GM19395 (cell line): ENCODE results near the gene ANKRD34B.

Source experiments
- ATAC-seq: cut with Tn5 transposase; IDR thresholded peaks from one replicate; pipeline ENCODE4 v1.9.1; 2021; ENCODE audit warnings: mild to moderate bottlenecking, moderate library complexity; ENCODE audit not compliant: unreplicated experiment

Gene ANKRD34B

DNA sequence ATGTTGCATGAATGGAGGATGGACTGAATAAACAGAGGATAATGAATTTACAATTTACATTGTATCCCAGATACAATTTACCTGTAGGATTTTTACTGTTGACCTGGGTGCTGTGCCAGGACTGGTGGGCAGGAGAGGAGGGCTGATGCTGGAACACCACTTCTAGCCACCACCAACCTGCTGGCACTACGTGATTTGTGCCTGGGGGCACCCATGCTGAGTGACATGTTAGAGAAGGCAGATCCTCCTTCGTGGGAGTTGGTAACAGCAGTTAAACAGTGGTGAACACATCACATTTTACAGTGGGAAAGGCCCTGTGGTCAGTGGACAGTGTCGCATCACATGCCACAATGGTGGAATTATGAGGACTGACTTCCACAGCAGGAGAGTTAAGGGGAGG lies 3.0 kb upstream of the ANKRD34B start:
- ATAC-seq: no peak

DNA sequence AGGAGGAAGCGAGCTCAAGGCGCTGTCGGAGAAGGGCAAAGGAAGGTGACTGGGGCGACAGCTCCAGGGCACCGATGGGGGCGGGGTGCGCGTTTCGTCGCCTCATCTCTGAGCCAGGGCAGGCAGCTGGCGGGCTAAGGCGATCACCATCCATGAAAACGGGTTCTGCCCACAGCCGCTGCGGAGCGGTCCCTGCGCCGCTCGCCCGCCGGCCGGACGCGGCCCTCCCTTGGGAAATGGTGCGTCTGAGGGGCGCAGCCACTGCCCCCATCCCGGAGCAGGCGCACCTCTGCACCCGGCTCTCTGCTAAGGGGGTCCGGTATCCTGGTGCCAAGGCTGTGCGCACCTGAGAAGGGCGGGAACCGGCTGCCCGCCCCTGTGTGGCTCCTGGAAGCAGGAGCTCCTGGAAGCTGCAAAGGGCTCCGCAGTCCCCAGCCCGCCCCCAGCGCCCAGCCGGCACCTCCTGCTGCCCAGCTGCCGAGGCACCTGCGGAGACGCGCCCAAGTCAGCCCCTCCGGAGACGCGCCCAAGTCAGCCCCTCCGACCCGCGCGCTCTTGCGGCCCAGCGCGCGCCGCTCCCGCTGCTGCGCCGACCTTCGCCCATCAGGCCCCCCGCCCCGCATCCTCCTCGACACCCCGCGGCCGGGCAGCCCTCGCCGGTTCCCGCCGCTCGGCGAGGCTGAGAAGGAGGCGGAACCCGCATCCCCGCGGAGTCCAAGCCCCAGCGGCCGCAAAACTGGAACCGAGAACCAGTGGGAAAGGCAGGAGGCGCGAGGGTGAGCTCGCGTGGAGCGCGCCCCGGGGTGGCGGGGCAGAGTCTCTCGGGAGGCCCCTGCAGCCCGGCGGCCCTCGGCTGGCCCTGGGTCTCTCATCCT lies 757 bp downstream of the ANKRD34B start:
- no peak for ATAC-seq

DNA sequence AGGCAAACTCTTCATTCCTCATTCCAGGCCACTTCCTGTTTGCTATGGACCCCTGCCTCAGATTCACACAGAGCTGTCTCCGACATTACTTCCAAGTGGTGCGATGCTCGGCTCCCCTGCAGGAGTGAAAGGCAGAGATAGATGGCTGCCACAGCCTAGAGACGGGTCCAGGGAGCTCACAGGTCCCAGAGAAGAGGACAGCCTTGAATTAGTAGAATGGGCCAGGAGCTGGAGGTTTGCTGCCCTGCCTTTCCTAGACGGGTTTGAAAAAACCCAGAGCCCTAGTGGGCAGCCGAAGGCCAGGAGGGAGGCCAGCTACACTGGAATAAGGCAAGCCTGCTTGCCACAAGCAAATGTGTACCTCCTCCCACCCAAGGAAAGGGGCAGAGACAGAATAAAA lies 1.8 kb downstream of the ANKRD34B start:
- no peak for ATAC-seq

DNA sequence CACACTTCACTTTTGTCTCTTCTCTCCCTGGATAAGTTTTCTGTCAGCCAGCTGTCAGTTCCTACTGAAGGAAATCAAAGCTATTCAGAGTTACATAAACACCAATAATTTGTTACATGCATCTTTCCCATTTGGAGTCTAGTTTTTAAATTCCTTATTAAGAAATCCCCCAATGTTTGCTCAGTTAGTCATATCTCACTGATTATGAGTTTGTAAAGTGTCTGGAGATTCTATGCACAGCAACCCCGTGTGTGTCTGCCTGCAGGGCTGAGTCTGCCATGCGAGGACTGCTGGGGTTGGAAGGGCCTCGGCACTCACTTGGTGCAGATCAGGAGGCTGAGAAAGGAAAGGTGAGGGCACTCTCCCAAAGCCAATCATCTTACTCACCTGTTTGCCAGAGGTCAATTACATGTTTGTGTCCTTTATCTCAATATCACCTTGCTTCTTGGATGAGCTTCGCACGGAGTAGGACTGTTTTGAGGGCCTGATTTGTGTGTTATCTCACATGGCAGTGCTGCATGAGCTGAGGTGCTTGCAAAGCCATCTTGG lies 3.3 kb downstream of the ANKRD34B start:
- no peak for ATAC-seq

DNA sequence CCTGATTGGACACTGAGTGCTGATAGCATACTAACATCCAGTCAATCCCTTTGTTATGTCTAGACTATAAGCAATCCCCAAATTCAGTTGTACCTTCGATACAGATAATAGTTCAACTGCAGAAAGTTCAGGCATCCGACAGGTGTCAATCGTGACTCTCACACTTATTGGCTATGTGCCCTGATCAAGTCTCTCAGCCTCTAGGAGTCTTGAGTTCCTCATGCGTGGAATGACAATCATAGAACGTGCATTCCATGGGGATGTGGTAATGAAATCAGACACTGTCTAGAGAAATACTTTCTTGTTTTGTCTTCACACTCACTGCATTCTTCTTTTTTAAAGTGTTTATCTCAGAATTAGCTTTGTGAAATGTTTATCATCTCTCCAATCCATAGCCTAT lies 4.8 kb downstream of the ANKRD34B start:
- no peak for ATAC-seq

DNA sequence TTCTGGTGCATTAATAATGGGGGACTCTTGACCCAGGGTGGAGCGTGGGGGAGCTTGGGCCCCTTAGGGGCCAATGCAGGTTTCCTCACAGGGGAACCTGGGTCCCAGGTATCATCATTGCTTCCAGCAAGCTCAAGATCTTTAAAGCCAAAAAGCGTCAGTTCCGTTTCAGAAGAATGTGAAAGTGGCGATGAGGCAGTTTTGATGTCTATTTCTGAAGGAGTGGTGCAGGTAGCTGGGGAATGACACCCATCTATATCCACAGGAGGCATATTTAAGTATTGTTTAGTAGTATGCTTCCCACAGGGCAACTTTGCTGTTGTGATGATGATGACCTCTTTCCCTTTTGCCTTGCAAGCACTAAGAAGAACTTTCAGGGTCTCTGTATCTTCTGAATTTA lies 10.8 kb downstream of the ANKRD34B start:
- ATAC-seq: no peak

DNA sequence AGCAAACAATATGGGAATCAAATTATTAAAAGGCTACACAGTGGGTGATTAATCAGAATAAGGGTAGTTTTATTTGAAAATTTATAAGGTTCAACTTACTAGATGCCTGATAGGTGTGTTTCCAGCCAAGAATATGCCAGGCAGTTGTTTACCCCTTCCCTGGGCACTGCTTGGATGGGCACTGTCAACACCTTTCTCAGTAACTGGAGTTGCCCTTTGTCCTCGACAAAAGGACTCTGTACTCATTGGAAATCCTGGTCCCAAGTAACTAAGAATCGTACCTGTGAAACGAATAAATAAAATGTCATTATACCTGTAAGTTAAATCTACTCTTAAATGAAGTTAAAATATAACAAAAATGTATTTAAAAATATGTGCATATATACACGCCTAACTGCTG lies 15.0 kb downstream of the ANKRD34B start:
- ATAC-seq: no peak

DNA sequence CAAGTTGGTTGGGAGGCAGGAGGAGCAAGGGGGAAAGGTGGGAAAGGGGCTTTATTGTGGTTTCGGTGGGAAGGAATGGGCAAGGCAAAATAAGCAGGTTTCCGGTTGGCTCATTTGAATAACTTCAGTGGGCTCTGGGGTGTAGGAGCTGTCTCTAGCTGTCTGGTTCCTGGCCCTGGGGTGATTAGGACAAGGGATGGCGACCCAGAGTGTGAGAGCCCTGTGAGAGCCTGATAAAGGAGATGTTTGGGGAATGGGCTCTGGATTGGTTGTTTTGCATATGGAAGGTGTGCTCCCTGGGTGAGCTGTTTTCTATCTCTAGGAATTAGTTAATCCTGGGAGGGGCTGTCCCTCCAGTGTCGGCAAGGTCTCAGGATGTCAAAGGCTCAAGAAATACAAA lies 15.4 kb downstream of the ANKRD34B start:
- ATAC-seq: no peak

DNA sequence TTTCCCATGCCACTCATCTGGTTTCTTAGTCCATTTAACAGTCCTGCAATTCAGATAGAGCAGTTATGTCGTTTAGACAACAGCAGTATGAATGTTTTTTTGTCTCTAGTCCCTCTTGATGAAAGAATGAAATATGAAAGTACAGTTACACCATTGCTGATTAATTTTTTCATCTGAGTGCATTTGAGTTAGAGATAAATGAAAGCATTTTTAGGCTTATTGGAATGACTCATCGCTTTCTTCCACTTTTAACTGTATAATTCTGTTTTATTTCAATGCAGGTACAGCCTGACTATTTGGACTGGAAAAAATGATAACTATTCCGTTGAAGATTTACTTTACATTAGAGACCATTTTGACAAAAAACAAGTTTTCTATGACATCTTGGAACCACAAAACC lies 28.7 kb downstream of the ANKRD34B start:
- no peak for ATAC-seq

DNA sequence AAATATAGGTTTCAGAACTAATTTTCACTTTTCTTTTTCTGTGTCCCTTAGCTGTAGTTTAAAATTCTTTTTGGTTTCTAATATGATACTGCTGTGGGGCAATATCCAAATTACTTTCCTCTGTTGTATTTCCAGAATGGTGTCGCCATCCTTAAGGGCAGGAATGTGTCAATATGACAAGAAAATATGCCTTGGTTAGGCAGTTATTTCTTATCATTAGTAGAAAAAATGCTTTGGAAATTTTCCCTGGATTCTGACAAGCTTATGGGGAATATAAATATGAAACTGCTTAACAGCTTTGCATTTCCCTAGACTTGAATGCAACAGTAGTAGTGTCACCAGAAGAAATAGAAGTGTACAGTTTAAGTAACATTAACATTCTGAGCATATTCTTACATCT lies 29.4 kb downstream of the ANKRD34B start:
- ATAC-seq: no peak

DNA sequence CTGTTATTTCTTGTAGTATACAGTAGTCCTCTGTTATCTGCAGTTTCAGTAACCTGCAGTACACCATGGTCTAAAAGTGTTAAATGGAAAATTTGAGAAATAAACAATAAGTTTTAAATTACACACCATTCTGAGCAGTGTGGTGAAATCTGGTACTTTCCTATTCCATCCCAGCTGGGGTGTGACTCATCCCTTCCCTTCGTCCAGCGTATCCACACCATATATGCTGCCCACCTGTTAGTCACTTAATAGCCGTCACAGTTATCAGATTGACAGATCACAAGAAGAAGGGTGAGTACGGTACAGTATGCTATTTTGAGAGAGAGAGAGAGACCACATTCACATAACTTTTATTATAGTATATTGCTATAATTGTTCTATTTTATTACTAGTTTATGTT lies 53.3 kb downstream of the ANKRD34B start:
- no peak for ATAC-seq

DNA sequence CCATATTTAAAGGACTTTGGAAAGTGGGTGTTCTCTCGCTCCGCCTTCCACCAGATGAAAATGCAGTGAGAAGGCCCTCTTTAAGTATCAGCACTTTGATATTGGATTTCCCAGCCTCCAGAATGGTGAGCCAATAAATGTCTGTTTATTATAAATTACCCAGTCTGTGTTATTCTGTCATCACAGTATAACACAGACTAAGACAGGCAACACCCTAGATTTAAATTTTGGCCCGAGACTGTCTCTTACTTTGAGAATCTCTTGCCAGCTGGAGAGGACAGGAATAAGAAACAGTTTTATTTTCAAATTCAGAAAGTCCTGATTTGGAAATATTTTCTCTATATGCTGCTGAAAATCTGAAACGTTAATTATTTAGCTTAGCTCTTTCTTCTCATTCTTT lies 60.7 kb downstream of the ANKRD34B start:
- no peak for ATAC-seq

DNA sequence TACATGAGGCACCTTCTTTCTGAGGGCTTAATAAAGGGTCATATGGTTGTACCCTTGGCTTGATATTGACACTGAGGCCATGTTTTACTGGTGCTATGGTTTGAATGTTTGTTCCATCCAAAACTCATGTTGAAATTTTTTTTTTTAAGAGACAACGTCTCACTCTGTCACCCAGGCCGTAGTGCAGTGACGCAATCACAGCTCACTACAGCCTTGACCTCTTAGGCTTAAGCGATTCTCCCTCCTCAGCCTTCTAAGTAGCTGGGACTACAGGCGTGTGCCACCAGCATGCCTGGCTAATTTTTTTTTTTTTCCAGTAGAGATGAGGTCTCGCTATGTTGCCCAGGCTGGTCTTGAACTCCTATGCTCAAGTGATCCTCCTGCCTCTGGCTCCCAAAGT lies 61.2 kb downstream of the ANKRD34B start:
- ATAC-seq: no peak

DNA sequence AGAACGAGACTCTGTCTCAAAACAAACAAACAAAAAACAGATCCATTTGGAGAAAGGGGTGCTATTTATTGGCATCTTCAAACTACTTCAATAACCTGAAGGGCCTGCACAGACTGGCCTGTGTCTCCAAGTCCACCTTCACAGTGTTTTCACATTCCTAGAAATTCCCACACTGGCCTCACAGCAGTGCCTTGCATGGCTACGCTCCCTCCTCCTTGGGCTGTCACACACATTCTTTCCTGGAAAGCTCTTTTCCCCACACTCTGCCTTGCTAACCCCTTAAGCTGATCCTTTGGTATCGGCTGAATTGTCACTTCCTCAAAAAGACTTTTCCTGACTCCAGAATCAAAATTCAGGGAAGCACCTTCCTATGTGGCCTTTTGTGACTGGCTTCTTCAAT lies 62.4 kb downstream of the ANKRD34B start:
- no peak for ATAC-seq
